ENCODE measurements around the gene NUDT8. TPM values are rescaled to one million over a fixed set of nuclear protein-coding genes. Genes with fewer than 3 reads are reported as not detected.
"Not testable (repeated sequence)": the region's sequence is repeated elsewhere in the genome, so short reads cannot be mapped to it uniquely, and the experiment has no call there.

NUDT8 gene
- total and polyA plus RNA-seq, 4 donors, result 6.3 to 22.3 (median 16.0) TPM

- WGBS, 2 donors, result 59 to 85% methylated on average over 3 of the region's 3 CpGs
- H3K4me3 ChIP-seq; H3K4me1 ChIP-seq (ENCODE audit: control insufficient read depth in 5 of 5, insufficient read depth in 5 of 5, low read length in 5 of 5); DNase-seq; H3K9me3 ChIP-seq (ENCODE audit: control insufficient read depth in 4 of 4, insufficient read depth in 3 of 4, low read length in 3 of 4); H3K27me3 ChIP-seq (ENCODE audit: control insufficient read depth in 3 of 3, insufficient read depth in 3 of 3, low read length in 2 of 3); ATAC-seq (ENCODE audit: insufficient read depth, low FRiP score); H3K36me3 ChIP-seq (ENCODE audit: control insufficient read depth in 4 of 4, insufficient read depth in 4 of 4, low read length in 4 of 4); H3K9ac ChIP-seq (ENCODE audit: insufficient read depth in 1 of 2, low read length in 2 of 2): not testable (repeated sequence)
- H3K27ac ChIP-seq (ENCODE audit: low read depth in 1 of 2, low read length in 1 of 2), result peak overlapping the region in 1 of 2 donors; percentile 9
Measured at GRCh38 chr11:67621928-67622327, 7.8 kb downstream of the NUDT8 start.

GRCh38 chr11:67620621-67621020 is 9.1 kb downstream of the NUDT8 start:
- not testable (repeated sequence) for H3K9ac ChIP-seq (ENCODE audit: insufficient read depth in 1 of 2, low read length in 2 of 2); H3K9me3 ChIP-seq (ENCODE audit: control insufficient read depth in 4 of 4, insufficient read depth in 3 of 4, low read length in 3 of 4); DNase-seq; H3K27me3 ChIP-seq (ENCODE audit: control insufficient read depth in 3 of 3, insufficient read depth in 3 of 3, low read length in 2 of 3); ATAC-seq (ENCODE audit: insufficient read depth, low FRiP score); H3K4me1 ChIP-seq (ENCODE audit: control insufficient read depth in 5 of 5, insufficient read depth in 5 of 5, low read length in 5 of 5); H3K27ac ChIP-seq (ENCODE audit: low read depth in 1 of 2, low read length in 1 of 2); H3K4me3 ChIP-seq; H3K36me3 ChIP-seq (ENCODE audit: control insufficient read depth in 4 of 4, insufficient read depth in 4 of 4, low read length in 4 of 4)
- whole genome bisulfite sequencing, 2 donors, result 81 to 91% methylated on average over 13 of the region's 13 CpGs

GRCh38 chr11:67619683-67620618 is 9.8 kb downstream of the NUDT8 start:
- WGBS, 2 donors, result 83 to 87% methylated on average over 33 of the region's 33 CpGs
- not testable (repeated sequence) for H3K27me3 ChIP-seq (ENCODE audit: control insufficient read depth in 3 of 3, insufficient read depth in 3 of 3, low read length in 2 of 3); DNase-seq; H3K36me3 ChIP-seq (ENCODE audit: control insufficient read depth in 4 of 4, insufficient read depth in 4 of 4, low read length in 4 of 4); H3K9me3 ChIP-seq (ENCODE audit: control insufficient read depth in 4 of 4, insufficient read depth in 3 of 4, low read length in 3 of 4); H3K4me1 ChIP-seq (ENCODE audit: control insufficient read depth in 5 of 5, insufficient read depth in 5 of 5, low read length in 5 of 5); ATAC-seq (ENCODE audit: insufficient read depth, low FRiP score); H3K4me3 ChIP-seq; H3K27ac ChIP-seq (ENCODE audit: low read depth in 1 of 2, low read length in 1 of 2); H3K9ac ChIP-seq (ENCODE audit: insufficient read depth in 1 of 2, low read length in 2 of 2)

GRCh38 chr11:67618901-67619659 is 10.7 kb downstream of the NUDT8 start:
- 93% methylated on average over 31 to 40 of the region's 40 CpGs for WGBS, 2 donors
- ATAC-seq (ENCODE audit: insufficient read depth, low FRiP score); H3K27ac ChIP-seq (ENCODE audit: low read depth in 1 of 2, low read length in 1 of 2); H3K4me1 ChIP-seq (ENCODE audit: control insufficient read depth in 5 of 5, insufficient read depth in 5 of 5, low read length in 5 of 5); H3K36me3 ChIP-seq (ENCODE audit: control insufficient read depth in 4 of 4, insufficient read depth in 4 of 4, low read length in 4 of 4); H3K9ac ChIP-seq (ENCODE audit: insufficient read depth in 1 of 2, low read length in 2 of 2); H3K9me3 ChIP-seq (ENCODE audit: control insufficient read depth in 4 of 4, insufficient read depth in 3 of 4, low read length in 3 of 4); H3K27me3 ChIP-seq (ENCODE audit: control insufficient read depth in 3 of 3, insufficient read depth in 3 of 3, low read length in 2 of 3); H3K4me3 ChIP-seq; DNase-seq: not testable (repeated sequence)

- Histone ChIP-seq H3K9me3 (ENCODE audit: control insufficient read depth in 4 of 4, insufficient read depth in 3 of 4, low read length in 3 of 4) (no peaks in the 10 kb centered on the region), H3K36me3 (ENCODE audit: control insufficient read depth in 4 of 4, insufficient read depth in 4 of 4, low read length in 4 of 4) (peaks cover 0 to 5% (median 0%) of the 10 kb centered on the region in 4 donors), H3K27ac (ENCODE audit: low read depth in 1 of 2, low read length in 1 of 2) (no peak overlapping the region), H3K27me3 (ENCODE audit: control insufficient read depth in 3 of 3, insufficient read depth in 3 of 3, low read length in 2 of 3) (peaks cover 0 to 3% (median 2%) of the 10 kb centered on the region in 3 donors), H3K4me3 (no peak overlapping the region), H3K9ac (ENCODE audit: insufficient read depth in 1 of 2, low read length in 2 of 2) (no peak overlapping the region), H3K4me1 (ENCODE audit: control insufficient read depth in 5 of 5, insufficient read depth in 5 of 5, low read length in 5 of 5) (peaks cover 0 to 7% (median 0%) of the 10 kb centered on the region in 5 donors)
- DNase-seq, result no peak
- TF ChIP-seq CTCF (IDR thresholded peaks at IDR 0.05; ENCODE audit: control extremely low read depth, extremely low read depth), result no peak
- WGBS, 2 donors, result 82 to 90% methylated on average over 7 of the region's 7 CpGs
- no peak for ATAC-seq (ENCODE audit: insufficient read depth, low FRiP score)
Measured at GRCh38 chr11:67617243-67617953, 12.3 kb downstream of the NUDT8 start.

Measured in lung (tissue), 12 donors.